ENCODE results near the gene SH3BP5.
A peak's percentile ranks its signal among the peaks of the same experiment; 100 is the strongest.

The SH3BP5 gene

DNA sequence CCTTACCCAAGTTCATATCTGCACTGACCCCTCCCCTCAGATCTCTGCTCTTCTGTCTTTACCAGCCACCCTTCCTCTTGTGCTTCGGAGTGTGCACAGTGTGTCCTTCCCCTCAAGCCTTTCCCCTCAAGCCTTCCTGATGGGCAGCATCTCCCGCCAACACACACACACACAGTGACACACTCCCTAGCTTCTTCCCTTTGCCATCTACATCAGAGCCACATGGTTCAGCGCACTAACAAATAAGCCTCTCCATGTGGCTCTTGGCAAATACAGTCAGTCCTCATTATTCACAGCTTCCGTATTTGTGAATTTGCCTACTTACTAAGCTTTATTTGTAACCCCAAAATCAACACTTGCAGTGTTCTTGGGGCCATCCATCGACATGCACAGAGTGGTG is 37.5 kb downstream of the SH3BP5 start:
- no peak for DNase-seq

GRCh38 chr3:15292765-15293522 is 39.4 kb downstream of the SH3BP5 start:
- no peak for DNase-seq

GRCh38 chr3:15291589-15292541 is 40.5 kb downstream of the SH3BP5 start:
- peak in 2 of 4 experiments; percentile 27 for DNase-seq

DNA sequence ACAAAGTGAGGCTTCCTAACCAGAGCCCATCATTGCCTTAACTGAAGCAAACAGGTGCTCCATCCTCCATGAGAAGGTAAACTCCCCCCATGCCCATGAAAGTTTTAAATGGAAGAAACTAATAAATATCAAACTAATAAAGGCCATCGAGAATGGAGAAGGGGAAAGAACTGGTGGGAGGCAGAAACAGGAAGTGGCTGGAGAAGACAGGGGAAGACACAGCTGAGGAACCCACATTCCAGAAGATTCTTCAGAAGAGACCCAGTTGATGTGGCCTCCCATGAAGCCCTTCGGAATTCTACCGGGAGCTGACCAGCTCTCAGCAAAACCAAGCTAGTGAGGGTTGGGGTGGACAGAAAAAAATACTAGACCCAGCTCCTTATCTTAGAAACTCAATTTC is 41.6 kb downstream of the SH3BP5 start:
- DNase-seq, result no peak

DNA sequence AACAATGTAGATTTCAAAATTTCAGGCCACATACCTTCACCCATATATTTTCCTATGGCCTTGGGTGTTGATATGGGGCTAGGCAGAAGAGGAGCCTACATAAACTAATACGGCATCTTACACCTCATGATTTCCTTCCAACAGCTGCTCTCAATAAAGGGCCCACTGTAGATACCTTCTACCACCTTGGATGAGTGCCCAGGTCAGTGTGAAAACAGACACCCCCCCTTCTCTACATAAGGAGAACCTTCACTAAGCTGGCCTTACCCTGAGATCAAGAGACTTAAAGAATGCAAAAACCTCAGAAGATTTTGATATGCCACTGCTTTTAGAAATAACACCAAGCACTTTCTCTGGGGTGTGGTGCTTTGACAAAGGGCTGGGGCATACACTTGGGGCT is 42.7 kb downstream of the SH3BP5 start:
- DNase-seq, result no peak

- DNase-seq, result no peak
Measured at GRCh38 chr3:15288331-15289035, 43.9 kb downstream of the SH3BP5 start.

DNA sequence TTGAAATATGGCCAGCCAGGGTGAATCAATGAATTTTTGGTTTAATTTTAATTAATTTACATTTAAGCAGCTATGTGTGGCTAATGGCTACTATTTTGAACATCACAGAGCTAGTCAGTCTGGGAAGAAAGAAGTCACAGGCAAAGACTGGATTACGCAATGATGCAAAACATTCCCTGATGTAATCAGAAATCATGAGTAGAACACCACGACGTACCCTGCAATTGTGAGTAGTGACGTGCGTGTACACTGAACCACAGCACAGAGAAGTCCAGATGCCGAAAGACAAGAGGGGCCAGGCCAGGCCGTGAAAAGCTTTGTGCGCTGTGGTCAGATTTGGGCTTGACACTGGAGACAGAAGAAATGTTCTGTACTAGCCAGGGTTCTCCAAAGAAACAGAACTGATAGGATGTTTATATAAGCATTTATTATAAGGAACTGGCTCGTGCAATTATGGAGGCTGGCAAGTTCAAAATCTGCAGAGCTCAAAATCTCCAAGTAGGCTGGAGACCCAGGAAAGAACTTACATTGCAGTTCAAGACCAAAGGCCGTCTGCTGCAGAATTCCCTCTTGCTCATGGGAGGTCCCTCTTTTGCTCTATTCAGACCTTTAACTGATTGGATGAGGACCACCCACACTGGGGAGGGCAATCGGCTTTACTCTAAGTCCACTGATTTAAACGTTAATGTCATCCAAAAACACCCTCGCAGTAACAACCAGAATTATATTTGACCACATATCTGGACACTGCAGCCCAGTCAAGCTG is 44.6 kb downstream of the SH3BP5 start:
- no peak for DNase-seq

DNA sequence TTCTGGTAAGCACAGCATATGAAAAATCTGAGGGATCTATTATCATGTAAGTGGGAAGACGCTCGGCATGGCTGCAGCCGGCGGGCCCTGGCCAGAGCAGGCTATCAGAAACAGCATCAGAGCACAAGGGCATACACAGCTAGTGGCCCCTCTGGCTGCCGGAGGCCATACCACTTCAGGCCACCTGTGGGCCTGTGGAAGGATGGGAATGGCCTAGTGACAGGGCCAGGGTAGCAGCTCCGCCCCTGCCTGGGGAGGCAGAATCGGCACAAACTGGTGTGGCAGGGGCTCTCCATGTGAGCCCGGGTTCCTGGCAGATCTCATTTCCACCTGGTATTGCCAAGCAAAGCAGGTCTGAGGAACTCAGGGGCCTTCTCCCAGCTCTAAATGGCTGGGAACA is 46.4 kb downstream of the SH3BP5 start:
- no peak for DNase-seq

DNA sequence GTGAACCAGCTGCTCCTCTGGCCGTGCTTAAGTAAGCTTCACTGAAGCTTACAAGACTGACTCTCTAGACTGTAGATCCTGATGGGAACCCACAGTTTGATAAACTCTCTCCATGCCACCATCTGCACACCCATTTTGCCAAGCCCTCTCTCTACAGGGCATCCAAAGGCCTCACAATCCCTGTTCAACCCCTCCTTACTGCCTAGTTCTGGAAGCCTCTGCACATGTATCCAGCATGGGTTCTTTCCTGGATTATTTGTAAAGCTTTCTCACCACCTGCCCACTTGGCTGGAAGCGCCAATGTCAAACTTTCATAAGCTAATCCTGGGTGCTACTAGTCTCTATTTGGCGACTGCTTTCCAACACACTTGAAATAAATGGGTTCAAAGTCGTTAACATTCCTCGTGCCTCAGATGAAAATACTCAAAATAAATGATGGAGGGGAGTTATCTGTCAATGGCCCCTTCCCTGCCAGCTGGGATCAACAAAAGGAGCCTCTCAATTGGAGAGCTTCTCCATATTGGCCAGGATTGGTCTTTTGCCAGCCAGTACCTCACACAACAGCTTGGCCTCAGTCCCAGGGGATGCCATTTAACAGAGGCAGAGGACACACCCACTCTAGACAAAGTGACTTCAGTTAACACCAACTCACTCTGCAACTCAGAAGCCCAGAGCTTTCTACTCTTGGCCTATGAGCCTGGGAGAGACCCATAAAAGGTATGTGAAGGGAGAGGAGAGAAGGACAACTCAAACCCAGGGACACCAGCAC is 48.1 kb downstream of the SH3BP5 start:
- no peak for DNase-seq

- no peak for DNase-seq
Measured at GRCh38 chr3:15283702-15284101, 48.7 kb downstream of the SH3BP5 start.

GRCh38 chr3:15281817-15282216 is 50.6 kb downstream of the SH3BP5 start:
- DNase-seq, result no peak

- no peak for DNase-seq
Measured at GRCh38 chr3:15280853-15281532, 51.4 kb downstream of the SH3BP5 start.

- no peak for DNase-seq
Measured at GRCh38 chr3:15279671-15280402, 52.5 kb downstream of the SH3BP5 start.

DNA sequence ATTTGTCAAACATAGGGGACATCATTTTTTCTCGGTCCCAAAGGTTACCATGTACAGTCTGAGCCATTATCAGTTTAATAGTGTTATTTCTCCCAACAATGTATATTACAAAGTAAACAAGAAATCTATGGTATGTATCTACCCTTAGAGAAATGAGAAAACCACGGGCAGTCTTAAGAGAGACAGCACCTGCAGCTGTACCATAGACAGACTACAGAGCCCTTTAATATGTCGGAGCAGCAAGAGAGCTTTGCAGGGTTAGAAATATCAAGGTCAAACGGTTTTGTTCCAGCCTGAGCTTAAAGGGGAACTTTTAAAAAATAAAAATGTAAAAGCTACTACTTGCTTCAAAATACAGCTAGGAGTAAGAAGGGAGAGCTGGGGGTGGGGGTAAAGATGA is 53.2 kb downstream of the SH3BP5 start:
- no peak for DNase-seq

DNA sequence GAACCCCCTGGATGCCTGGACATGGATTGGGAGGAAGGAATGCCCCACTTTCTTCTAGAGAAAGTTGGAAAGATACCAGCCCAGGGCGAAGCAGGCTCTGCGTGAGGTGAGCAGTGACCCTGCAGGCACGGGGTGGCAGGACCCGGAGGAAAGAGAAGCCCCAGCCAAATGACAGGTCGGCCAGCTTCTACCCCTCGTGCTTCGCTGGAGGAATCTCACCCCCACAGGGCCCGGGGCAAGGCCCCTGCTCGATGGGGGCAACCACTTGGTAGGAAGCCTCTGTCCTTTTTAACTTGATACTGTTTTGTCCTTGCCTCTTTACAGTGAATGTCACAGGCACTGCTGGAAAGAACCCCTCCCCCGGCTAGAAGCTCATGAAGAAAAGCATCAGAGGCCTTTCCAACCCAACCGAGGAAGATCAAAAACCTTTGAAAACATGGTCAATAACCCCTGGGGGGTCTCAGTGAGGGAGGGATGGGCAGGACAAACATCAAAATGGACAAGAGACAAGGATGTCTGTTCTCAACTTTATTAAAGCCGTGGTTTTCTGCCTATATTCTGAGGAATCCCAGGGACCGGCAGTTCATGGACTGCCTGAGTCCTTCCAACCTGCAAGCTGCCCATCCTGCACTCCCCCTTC is 54.4 kb downstream of the SH3BP5 start:
- no peak for DNase-seq

- no peak for DNase-seq
Measured at GRCh38 chr3:15276028-15276724, 56.2 kb downstream of the SH3BP5 start.

- no peak for DNase-seq
Measured at GRCh38 chr3:15273227-15273626, 59.2 kb downstream of the SH3BP5 start.

- no peak for DNase-seq
Measured at GRCh38 chr3:15272426-15273196, 59.8 kb downstream of the SH3BP5 start.

All from activated naive CD4-positive, alpha-beta T cell (primary cell).